ENCODE results near the gene ADARB2.
"Not testable (repeated sequence)": the region's sequence is repeated elsewhere in the genome, so short reads cannot be mapped to it uniquely, and the experiment has no call there.

The ADARB2 gene

GRCh38 chr10:1360011-1360557, 377.2 kb downstream of the ADARB2 start:
- DNase-seq, result no peak

GRCh38 chr10:1359626-1359955, 377.7 kb downstream of the ADARB2 start:
- no peak for DNase-seq

GRCh38 chr10:1358860-1359625, 378.3 kb downstream of the ADARB2 start:
- no peak for DNase-seq

GRCh38 chr10:1358147-1358546, 379.2 kb downstream of the ADARB2 start:
- no peak for DNase-seq

- no peak for DNase-seq
Observed at GRCh38 chr10:1356349-1356748, 381.0 kb downstream of the ADARB2 start.

GRCh38 chr10:1354809-1355710, 382.3 kb downstream of the ADARB2 start:
- no peak for DNase-seq

- not testable (repeated sequence) for DNase-seq
Observed at GRCh38 chr10:1352296-1352695, 385.0 kb downstream of the ADARB2 start.

DNA sequence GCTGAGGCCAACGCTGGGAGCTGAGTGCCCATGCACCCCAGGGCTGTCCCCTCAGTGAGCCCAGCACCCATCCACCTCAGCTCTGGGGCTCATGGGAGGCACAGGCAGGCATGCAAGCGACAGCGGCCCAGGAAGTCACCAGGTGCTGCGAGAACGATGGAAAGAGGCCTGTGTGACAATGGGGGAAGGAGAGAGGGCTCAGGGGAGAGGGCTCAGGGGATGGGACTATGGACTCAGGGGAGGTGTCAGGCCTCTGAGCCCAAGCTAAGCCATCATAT, 388.6 kb downstream of the ADARB2 start:
- DNase-seq, result no peak

- DNase-seq, result no peak
Observed at GRCh38 chr10:1347962-1348772, 389.2 kb downstream of the ADARB2 start.

- DNase-seq, result no peak
Observed at GRCh38 chr10:1347525-1347924, 389.8 kb downstream of the ADARB2 start.

DNA sequence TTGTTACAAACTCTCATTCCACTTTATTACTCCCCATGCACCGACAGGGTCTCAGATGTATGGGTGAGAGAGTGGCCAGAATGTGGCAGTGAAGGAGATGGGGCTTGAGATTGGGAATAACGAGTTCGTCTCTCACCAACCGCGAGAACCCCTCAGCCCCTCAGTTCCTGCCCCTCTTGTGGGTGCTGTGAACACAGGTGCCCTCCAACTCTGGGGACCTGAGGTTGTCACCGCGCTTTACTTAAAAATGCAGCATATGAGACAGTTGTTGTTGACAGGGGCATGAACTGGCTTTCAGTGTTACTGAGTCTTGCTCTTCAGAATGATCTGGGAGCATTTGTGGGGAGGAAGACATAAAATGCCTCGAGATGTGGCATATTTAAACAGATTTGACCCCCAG, 391.1 kb downstream of the ADARB2 start:
- no peak for DNase-seq

GRCh38 chr10:1345368-1345767, 392.0 kb downstream of the ADARB2 start:
- DNase-seq, result no peak

GRCh38 chr10:1344846-1345245, 392.5 kb downstream of the ADARB2 start:
- DNase-seq, result no peak

DNA sequence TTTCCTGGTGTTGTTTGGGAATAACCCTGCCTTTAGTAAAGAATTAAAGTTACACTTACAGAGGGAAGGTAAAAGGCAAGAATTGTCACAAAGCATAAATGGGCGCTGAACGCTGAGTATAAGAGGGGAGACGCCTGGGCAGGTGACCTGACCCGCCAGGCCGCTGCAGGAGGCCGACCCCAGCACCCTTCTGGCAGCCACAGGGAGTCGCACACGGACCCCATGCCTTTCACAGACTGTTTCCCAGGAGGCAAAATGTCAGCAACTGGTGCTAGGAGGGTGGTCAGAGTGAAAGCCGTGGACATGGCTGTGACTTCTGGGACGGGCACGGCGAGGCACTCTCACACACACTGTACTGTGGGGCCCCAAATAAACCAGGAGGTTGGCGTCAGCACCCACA, 392.9 kb downstream of the ADARB2 start:
- DNase-seq, result no peak

GRCh38 chr10:1343176-1343575, 394.1 kb downstream of the ADARB2 start:
- no peak for DNase-seq

GRCh38 chr10:1341052-1341451, 396.3 kb downstream of the ADARB2 start:
- not testable (repeated sequence) for DNase-seq

GRCh38 chr10:1339396-1339795, 397.9 kb downstream of the ADARB2 start:
- no peak for DNase-seq

DNA sequence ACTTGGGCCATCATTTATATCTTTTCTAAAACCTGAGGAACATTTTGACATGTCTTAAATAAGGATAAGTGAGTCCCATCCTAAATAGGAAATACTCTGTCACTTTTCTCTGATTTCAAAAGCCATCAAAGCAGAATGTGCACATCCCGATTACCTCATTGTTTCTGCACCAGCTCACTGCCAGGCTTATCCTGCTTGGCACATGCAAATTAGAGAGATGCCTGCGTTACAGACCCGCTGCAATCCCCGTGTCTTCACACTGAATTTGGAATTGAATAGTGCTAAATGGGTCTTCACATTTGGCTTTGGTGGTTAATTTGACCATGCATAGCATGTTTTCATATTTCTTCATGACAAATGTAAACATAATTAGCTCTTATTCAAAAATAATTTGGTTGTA, 401.7 kb downstream of the ADARB2 start:
- no peak for DNase-seq

GRCh38 chr10:1333981-1334380, 403.3 kb downstream of the ADARB2 start:
- no peak for DNase-seq

GRCh38 chr10:1331560-1331959, 405.8 kb downstream of the ADARB2 start:
- no peak for DNase-seq

- DNase-seq, result no peak
Observed at GRCh38 chr10:1329622-1330021, 407.7 kb downstream of the ADARB2 start.

GRCh38 chr10:1328981-1329614, 408.2 kb downstream of the ADARB2 start:
- DNase-seq, result no peak
